GM18519 (cell line): ENCODE measurements around the gene CHCHD4.

Experiments used
- ATAC-seq: cut with Tn5 transposase; IDR thresholded peaks from one replicate; pipeline ENCODE4 v1.9.1; 2021; ENCODE audit warnings: mild to moderate bottlenecking, moderate library complexity; ENCODE audit not compliant: unreplicated experiment, low FRiP score

The CHCHD4 gene

DNA sequence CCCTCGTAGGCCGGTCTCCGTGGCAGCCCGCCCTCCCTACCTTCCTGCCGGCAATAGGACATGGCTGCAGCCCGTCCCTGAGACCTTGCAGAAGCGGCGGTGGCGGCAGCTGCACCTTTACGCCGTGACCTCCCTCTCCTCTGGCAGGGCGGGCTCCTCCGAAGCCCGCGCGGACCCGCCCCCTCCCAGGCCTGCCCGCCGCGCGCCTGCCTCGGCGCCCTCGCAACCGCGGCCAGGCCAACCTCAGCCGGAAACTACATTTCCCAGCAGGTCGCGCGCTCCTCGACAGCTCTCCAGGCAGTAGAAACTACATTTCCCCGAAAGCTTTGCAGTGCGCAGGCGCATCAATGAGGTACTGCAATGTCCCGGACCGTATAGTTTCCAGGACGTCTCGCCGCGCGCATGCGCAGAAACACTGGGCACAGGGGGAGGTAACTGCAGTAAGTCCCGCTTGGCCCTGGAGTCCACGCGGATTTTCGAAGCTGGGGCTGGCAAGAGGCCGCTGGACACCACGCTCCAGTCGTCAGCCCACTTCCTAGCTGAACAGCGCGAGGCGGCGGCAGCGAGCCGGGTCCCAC, at the start of gene CHCHD4, which contains the start of gene TMEM43:
TSS of gene CHCHD4 (minus strand) at position 256 of the 578 bp plus-strand sequence. CDS start at position 62, 194 bp downstream.
TSS of gene TMEM43 (plus strand) at position 438 of the 578 bp plus-strand sequence. CDS start 142 bp downstream, outside the sequence.
- ATAC-seq = peak; percentile 88

DNA sequence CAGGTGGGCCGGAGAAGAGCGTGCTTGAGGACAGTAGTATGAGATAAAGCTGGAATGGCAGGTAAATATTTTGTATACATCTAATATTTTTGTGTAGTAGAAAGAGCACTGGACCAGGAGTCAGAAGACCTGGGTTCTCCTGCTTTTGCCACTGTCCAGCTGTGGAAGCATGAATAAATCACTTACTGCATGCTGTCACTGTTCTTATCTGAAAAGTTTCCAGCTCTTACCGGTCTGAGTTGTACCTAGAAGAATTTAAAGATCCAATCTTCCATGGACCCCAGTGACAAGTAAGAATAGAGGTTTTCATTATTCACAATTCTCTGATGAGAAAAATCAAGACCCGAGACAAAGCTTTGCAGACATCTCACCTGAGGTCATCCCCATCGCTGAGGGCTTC, 47.8 kb upstream of the CHCHD4 start:
- no peak for ATAC-seq

DNA sequence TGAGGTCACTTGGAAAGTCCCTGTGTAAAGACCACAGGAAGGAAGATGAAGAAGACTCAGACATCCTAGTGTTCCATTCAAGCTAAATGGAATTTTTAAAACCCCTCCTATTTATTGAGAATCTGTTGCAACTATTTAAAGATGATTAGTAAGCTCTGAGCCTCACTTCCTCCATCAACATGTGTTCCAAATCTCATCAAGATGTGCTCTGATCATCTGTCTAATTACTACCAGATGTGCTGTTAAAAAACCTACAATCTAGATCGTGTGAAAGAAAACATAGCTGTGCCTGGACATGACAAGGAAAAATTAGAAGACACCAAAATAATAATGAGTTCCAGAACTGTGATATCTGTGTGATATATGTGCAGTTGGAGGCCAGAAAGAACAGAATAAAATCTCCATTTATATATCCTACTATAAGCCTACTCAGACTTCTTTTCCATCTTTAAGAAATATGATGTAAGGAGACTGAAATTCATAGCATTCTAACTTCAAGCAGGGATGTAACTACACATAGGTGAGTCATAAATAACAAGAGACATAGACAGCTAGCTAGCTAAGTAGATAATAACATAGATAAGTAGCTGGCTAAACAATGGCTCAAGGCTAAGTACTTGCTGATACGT, 46.0 kb upstream of the CHCHD4 start:
- ATAC-seq = no peak

DNA sequence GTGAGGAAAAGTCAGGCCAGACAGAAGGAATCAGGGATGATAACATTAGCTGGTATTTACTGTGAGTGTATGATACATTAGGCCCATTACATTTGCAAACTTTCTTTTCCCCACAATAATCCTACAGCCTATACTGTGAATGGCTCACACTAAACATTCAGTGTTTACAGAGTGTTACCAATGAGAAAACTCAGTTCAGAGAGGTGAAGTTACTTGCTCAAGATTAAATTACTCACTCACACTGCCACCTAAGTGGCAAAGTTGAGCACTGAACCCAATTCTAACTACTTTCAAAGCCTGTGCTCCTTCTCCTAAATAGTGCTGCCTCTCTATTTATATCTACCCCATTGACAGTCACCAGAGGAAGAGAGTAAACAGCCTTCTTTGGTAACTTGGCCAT, 45.2 kb upstream of the CHCHD4 start:
- no peak for ATAC-seq

DNA sequence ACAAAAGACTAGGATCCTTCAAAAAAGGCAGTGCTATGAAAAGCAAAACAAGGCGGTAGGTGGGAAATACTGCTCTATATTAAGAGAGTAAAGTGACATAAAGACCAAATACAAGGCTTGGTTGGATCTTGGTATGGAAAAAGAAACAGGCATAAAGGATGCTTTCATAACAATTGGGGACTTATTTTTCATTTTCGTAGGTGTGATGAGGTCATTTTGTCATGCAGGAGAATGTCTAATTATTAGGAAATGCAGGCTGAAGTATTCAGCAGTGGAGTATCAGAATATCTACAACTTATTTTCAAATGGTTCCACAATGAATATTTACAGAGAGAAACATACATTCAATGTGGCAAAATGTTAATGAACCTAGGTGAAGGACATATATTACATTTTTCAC, 44.8 kb upstream of the CHCHD4 start:
- ATAC-seq = no peak

DNA sequence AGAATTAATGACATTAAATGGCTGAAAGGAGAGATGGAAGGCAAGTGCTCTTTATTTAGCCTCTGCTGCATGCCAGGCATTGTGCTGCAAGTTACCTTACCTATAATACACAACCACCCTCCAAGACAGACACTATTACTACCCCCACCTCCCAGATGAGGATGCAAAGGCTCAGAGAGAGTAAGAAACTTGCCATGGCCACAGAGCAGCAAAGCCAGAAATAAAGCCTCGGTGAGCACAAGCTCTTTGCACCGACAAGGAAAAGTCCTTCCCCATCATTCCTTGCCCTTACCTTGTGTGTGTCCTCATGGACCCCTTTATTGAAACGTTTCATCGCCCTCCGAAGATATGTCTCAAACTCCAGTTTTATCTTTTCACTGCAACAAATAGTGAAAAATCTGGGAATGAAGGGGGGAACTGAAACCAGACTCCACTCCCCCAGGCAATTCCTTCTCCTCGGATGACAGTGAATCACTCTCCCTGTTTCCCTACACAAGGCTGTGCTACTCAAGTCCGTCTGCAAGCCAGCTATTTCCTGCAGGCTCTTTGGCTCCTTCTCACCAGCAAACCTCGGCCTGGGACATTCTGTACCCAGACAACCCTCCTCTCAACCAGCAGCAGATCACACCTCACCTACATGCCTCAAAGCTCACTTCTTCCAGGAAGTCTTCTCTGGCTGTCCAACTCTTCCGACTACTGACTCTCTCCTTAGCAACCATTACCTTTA, 42.4 kb upstream of the CHCHD4 start:
- no peak for ATAC-seq

DNA sequence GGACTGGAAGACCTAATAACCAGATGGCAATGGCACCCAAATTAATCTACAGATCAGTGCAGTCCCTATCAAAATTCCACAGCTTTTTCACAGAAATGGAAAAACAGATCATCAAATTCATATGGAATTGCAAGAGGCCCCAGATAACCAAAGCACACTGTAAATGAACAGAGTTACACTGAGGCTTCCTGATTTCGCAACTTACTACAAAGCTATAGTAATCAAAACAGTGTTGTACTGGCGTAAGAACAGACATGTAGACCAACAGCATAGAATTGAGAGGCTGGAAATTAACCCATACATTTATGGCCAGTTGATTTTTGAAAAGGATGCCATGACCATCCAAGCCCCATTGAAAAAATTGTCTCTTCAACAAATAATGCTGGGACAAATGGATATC, 37.5 kb upstream of the CHCHD4 start:
- ATAC-seq = no peak

DNA sequence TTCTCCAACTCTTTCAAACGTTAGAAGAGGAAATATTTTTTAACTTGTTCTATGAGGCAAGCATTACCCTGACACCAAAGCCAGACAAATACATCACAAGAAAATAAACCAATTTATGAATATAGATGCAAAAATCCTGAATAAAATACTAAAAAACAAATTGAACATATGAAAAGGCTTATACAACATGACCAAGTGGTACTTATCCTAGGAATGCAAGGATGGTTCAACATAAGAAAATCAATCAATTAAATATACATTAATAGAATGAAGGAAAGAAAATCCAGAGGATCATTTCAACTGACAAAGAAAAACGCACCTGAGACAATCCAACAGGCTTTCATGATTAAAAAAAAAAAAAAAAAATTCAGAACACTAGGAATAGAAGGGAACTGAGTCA, 36.6 kb upstream of the CHCHD4 start:
- ATAC-seq = no peak

DNA sequence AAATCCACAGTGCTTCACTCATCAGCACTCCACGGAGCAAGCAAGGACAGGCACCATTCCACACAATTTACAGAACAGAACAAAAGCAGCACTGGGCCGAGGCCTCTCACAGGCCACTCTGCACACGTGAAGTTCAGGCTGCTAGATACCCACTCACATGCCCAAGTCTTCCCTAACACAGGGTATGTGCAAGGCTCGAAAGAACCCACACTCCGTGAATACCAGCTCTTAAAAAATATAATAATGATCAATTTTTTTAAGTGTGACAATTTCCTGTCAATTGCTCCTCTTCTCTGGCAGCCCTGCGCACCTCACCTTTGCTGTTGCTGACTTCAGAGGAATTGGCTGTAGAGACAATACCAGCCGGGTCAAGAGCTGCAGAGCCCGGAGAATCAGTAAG, 34.8 kb upstream of the CHCHD4 start:
- no peak for ATAC-seq

DNA sequence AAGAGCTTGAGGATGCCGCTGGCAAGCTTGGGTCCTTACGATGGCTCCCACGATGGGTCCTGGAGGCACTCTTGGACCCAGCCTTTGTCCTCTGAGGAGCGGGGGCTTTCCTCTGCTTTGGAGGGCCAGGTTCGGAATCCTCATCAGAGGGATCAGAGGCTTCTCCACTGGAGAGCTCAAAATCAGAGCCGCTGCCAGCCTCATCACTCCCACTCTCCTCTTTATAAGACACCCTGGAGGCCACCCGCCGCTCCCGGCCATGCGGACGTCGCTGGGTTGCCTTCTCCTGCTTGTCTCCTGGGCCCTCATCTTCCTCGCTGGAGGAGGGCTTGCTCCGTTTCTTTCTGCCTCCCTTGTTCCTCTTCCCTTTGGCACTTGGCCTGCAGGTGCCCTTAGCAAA, 33.7 kb upstream of the CHCHD4 start:
- no peak for ATAC-seq

DNA sequence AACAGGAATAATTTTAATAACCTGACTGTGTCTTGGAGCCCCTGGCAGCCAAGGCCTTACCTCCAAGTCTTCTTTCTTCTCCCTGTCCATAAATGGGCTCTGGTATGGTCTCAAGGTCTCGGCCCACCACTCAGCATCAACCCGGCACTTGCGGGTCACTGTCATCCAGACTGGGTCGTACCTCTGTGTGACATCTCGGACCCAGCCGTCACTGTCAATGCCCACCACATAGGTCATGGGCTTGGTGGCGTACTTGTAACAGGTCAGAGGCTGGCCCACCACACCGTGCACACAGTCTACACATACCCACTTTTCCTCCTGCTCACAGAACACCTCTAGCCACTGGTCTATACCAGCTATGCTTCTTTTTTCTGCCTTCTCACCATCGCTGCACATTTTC, 33.3 kb upstream of the CHCHD4 start:
- ATAC-seq = no peak

DNA sequence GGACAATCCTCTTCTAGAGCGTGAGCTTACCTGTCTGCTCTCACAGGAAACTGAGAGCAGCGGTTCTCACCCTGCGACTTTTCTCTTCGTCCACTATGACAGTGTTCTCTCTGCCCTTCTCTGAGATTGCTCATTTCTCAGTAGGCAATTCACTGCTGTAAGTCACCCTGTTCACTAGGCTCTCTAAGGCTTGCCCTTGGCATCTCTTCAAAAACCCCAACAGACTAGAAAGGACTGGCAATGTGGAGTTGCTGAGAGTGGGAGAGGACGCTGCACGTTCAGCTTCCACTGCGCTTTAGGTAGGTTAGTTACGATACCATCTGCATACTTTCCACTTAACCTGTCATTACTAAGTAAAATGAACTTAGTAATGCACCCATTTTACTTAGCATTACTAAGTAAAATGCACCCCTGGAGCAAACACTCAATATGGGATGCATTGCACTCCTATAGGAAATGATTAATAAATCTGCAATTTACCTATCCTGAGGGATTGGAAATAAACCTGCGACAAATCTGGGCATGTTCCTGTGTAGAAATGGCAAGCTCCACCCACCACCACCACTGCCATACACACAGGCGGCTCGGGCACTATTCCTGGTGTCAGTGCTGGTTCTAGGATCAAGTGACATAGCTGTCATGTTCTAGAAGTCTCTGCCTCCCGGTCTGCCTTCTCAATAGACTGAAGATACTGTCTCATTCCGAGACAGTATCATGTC, 32.3 kb upstream of the CHCHD4 start:
- ATAC-seq = no peak

DNA sequence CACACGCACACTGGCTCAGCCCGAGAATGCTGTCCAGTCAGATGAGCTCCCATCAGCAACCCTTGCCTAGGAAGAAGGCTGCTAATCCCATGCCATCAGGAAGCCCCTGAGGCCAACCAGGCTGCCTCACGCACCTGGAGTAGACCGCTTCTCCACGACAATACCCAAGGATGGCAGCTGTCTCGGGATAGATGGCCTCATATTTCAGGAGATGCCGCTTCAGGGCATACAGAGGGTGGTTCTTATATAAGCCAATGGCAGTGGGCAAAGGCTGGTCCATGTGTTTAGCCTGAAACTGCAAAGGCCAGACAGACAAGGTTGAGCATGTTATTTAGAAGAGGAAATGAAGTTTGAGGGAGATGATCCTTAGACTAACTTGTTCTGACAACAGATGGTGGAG, 31.5 kb upstream of the CHCHD4 start:
- ATAC-seq = no peak

DNA sequence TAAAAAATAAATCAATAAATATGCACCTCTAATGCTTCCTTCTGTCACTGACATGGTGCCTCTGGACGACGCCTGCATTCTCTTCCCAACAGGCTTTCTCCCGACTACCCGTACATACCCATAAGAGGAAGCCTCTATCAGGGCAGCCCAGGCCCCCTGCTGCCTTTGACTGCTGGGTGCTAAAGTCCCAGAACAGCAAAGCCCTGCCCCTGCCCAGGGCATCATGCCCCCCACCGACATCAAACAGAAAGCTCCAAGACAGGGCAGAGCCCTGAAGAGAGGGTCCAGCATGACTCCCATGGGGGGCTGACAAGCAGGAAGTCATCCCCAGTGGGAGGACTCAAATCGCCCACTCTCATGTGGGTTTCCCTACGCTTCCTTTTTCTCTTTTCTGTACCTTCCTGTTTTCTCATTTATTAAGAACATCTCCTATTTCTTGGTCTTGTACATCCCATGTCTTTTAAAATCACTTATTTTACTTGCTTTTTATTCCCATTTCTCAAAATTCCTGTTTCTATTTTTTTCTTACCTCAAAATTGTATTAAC, 30.3 kb upstream of the CHCHD4 start:
- no peak for ATAC-seq

DNA sequence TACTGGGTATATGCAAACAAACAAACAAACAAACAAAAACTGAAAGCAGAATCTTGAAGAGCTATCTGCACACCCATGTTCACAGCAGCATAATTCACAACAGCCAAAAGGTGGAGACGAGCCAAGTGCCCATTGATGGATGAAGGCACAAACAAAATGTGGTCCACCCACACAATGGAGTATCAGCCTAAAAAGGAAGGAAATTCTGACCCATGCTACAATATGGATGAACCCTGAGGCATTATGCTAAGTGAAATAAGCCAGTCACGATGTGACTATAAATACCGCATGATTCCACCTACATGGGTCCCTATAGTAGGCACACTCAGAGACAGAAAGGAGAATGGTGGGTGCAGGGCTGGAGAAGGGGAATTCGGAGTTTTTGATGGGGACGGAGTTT, 29.6 kb upstream of the CHCHD4 start:
- no peak for ATAC-seq

DNA sequence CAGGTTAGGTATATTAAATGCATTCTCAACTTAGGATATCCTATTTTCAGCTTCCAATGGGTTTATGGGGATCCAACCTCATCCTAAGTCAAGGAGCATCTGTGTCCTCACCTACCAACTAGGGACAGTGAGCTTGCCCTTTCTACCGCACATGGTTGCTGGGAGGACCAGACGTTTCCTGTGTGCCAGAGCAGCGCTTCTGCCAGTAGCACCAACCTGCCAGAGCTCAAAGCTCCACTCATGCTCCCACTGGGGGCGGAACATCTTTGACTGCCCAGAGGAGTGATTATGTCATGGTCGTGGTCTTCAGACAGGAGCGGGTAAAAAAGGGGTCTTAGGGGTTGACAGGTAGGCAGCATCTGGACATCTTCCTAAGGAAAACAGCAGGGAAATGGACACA, 29.0 kb upstream of the CHCHD4 start:
- ATAC-seq = no peak

DNA sequence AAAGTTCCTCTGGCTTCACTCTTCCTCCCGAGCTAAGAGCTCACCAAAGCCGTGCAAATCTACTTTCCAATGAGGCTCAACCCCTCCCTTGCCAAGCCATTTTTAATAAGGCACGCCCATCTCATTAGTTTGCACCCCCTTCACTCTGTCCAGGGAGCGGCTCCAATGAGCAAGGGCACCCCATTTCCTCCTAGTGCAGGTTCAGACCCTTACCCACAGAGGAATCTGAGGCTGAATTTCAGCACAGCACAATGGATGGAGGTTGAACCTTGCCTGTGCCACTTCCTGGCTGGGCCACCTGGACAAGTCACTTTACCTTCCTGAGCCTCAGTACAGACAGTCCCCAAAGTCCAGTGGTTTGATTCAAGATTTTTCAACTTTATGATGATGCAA, 28.3 kb upstream of the CHCHD4 start:
- no peak for ATAC-seq

DNA sequence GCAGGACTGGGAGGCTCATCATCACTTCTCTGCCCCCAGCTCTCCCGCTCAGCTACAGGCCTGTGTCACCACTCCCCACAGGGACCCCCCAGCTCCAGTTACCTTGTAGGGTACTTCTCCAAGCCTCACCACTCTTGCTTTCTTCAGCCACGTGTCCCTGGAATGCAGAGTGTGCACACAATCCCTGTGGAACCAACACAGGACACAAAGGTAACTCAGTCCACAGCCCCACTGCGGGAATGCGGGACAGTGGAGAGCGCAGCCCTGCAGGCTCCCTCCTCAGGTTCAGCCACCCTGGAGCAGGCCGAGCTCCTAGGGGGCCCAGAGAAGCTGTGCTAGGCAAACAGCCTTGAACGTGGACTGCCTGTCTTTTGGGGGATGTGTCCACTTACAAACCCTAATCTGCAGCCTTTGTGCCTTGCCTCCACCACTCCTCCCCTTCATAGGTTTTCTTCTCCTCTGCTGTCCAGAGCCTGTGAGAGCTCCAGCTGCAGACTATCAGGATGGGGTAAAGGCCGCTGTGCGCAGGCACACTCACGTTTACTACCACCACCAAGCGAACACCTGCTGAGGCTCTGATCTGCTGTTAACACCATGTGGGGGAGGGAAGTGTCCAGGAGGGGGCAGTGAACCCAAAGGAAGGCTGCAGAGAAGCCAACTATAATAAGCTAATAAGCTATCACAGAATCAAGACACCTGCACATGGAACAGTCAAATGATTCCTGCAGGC, 27.7 kb upstream of the CHCHD4 start:
- no peak for ATAC-seq

DNA sequence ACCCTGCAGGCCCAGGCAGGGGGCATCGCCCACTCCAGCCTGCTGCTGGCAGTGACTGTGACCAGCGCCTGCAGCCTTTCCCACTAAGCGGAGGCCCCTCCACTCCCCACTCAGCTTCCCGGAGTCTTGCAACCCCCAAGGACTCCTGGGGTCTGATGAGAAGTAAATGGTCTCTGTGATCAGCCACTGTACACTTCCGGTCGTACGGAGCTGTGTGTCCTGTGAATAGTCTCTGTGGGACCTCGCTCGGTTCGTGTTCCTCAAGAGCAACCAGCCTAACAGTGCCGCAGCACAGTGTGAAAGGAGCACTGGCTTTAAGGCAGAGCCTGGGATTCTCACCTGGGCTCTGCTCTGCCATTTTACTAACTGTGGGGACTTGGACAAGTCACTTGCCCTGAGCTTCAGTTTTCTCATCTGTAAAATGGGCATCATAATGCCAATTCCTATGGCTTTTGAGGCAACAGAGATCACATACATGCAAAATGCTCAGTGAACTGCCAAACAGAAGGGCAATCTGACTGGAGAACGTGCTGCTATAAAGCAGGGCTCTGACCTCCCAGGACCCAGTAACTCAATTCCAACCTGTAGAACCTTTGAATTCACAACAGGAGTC, 26.9 kb upstream of the CHCHD4 start:
- no peak for ATAC-seq
